Panc1 (cell line): ENCODE measurements around the gene ZNF335. TPM values are rescaled to one million over a fixed set of nuclear protein-coding genes. Genes with fewer than 3 reads are reported as not detected.

Source experiments
- ATAC-seq: fragments of 200-7000 bp; cut with Tn5 transposase; 2 replicates; pipeline ENCODE4 v1.9.1; 2020; ENCODE audit warnings: mild to moderate bottlenecking, moderate library complexity
- BruUV-seq: library from RNA; stranded (reverse); fragments of 400-500 nt; replicated peaks from 2 replicates; lab custom pipeline; 2021; lab: Mats Ljungman, UMichigan
- CTCF ChIA-PET: fragments of 300-600 bp; sonication (Branson Sonifier 250); formaldehyde crosslinking; loops from one replicate; lab custom pipeline; 2022; ENCODE audit warnings: antibody characterized with exemption; lab: Charles Lee
- POLR2A ChIA-PET: fragments of 300-600 bp; sonication (Branson Sonifier 250); formaldehyde crosslinking; loops from one replicate; lab custom pipeline; 2022; ENCODE audit warnings: antibody characterized with exemption; lab: Charles Lee
- DNase-seq: peaks from one replicate; pipeline ENCODE4 v3.0.0-alpha.2; 2010; ENCODE audit warnings: low read depth, low spot score
- H3K27ac ChIP-seq: 2 replicates; pipeline ENCODE4 v1.5.1; 2011; ENCODE audit warnings: mild to moderate bottlenecking, low read length, inconsistent platforms
- H3K27me3 ChIP-seq: fragments of 200-500 bp; sonication (Bioruptor generic); 2 replicates; pipeline ENCODE4 v1.6.0; 2014; ENCODE audit warnings: low read length, inconsistent platforms; ENCODE audit not compliant: control insufficient read depth, insufficient read depth
- H3K36me3 ChIP-seq: fragments of 200-500 bp; sonication (Bioruptor generic); 2 replicates; pipeline ENCODE4 v1.5.1; 2014; ENCODE audit warnings: inconsistent platforms, mild to moderate bottlenecking, low read length, moderate library complexity; ENCODE audit not compliant: control insufficient read depth, insufficient read depth
- H3K4me1 ChIP-seq: 2 replicates; pipeline ENCODE4 v1.5.1; 2011; ENCODE audit warnings: inconsistent platforms, mild to moderate bottlenecking, low read length, moderate library complexity; ENCODE audit not compliant: control insufficient read depth, insufficient read depth
- H3K4me3 ChIP-seq, 2 experiments: 2 replicates each; pipeline ENCODE4 v1.5.1; 2011 to 2012; ENCODE audit warnings: low read depth in 2 of 2, low read length in 2 of 2, mild to moderate bottlenecking in 2 of 2, inconsistent platforms in 1 of 2, moderate library complexity in 1 of 2
- H3K9me3 ChIP-seq: fragments of 200-500 bp; sonication (Bioruptor generic); 2 replicates; pipeline ENCODE4 v1.5.1; 2014; ENCODE audit warnings: low read depth, mild to moderate bottlenecking, inconsistent platforms, low read length, moderate library complexity; ENCODE audit not compliant: control insufficient read depth, insufficient read depth
- CTCF ChIP-seq: fragments of 450-650 bp; IDR thresholded peaks from 2 replicates; pipeline ENCODE4 v1.5.1; 2017; ENCODE audit warnings: mild to moderate bottlenecking
- POLR2AphosphoS5 ChIP-seq: IDR thresholded peaks from 2 replicates; pipeline ENCODE4 v1.6.1; 2012; ENCODE audit warnings: mild to moderate bottlenecking, low read depth, low read length, moderate library complexity
- REST ChIP-seq, 2 experiments: IDR thresholded peaks; 2 replicates each; pipeline ENCODE4 v1.6.1; 2011 to 2012; ENCODE audit warnings: low read depth in 2 of 2, control low read depth in 1 of 2, low read length in 1 of 2, mild to moderate bottlenecking in 1 of 2, moderate library complexity in 1 of 2; ENCODE audit not compliant: insufficient read depth in 1 of 2
- SIN3A ChIP-seq: IDR thresholded peaks from 2 replicates; pipeline ENCODE4 v1.6.1; 2012; ENCODE audit warnings: low read depth, mild to moderate bottlenecking, low read length, moderate library complexity, borderline replicate concordance; ENCODE audit not compliant: insufficient read depth
- TCF7L2 ChIP-seq: IDR thresholded peaks from 2 replicates; pipeline ENCODE4 v1.6.1; 2011; ENCODE audit warnings: mild to moderate bottlenecking, low read depth, low read length, inconsistent platforms
- in situ Hi-C: cut with HindIII; loops from 2 replicates; pipeline ENCODE4 v1.10.0; 2016; ENCODE audit warnings: low sequenced_read_pairs, low pct_unique_long_range_greater_than_20kb
- intact Hi-C: fragments of 100-400 bp; cut with micrococcal nuclease; formaldehyde crosslinking; loops from one replicate; pipeline ENCODE4 v1.10.0; 2022; ENCODE audit not compliant: unreplicated experiment
- total RNA-seq: library from RNA; stranded (reverse); gene quantifications from one replicate; pipeline ENCODE4 v1.2.1, GENCODE V29; 2021; ENCODE audit not compliant: unreplicated experiment

ZNF335 gene
- total RNA-seq, 1 experiment from 2014 or later: 31.1 TPM

- DNase-seq (no peak), ATAC-seq (no peak)
- no peak overlapping the region for H3K4me3 ChIP-seq
- TF ChIP-seq CTCF (no peak), TCF7L2 (no peak), REST (IDR thresholded peaks at IDR 0.05; ENCODE audit: insufficient read depth in 1 of 2, low read depth in 2 of 2, low read length in 1 of 2) (no peak), POLR2AphosphoS5 (no peak), SIN3A (no peak)
- no peak overlapping the region for H3K27ac ChIP-seq
- H3K9me3 ChIP-seq: no peaks in the 10 kb centered on the region
- peaks cover 2% of the 10 kb centered on the region; the same call in 1 of the 2 replicates for H3K4me1 ChIP-seq
- in situ Hi-C loops: no loop called here
- no peaks in the 10 kb centered on the region; the same call in 1 of the 2 replicates for H3K27me3 ChIP-seq
- no TSS peak for BruUV-seq
- H3K36me3 ChIP-seq: no peaks in the 10 kb centered on the region
- intact Hi-C loops: no loop called here
- CTCF ChIA-PET: no interaction called here
- POLR2A ChIA-PET: no interaction called here
Observed at GRCh38 chr20:45983279-45983743, 11.3 kb upstream of the ZNF335 start.

- TF ChIP-seq REST (IDR thresholded peaks at IDR 0.05; ENCODE audit: insufficient read depth in 1 of 2, low read depth in 2 of 2, low read length in 1 of 2) (no peak), CTCF (no peak), POLR2AphosphoS5 (no peak), TCF7L2 (no peak), SIN3A (no peak)
- CTCF ChIA-PET: interaction anchor here (1.6 kb wide), 1 partner anchor 11 kb away, joined by 3 read pairs; no protein-coding TSS in a partner anchor
- no TSS peak for BruUV-seq
- ATAC-seq: no peak
- no peaks in the 10 kb centered on the region for H3K36me3 ChIP-seq
- POLR2A ChIA-PET: no interaction called here
- H3K4me1 ChIP-seq: peaks cover 2% of the 10 kb centered on the region; the same call in 1 of the 2 replicates
- no peaks in the 10 kb centered on the region for H3K9me3 ChIP-seq
- H3K4me3 ChIP-seq: no peak overlapping the region
- in situ Hi-C loops (no loop called here), intact Hi-C loops (no loop called here)
- H3K27me3 ChIP-seq: no peaks in the 10 kb centered on the region; the same call in 1 of the 2 replicates
- no peak overlapping the region for H3K27ac ChIP-seq
- no peak for DNase-seq
Observed at GRCh38 chr20:45981261-45981660, 9.3 kb upstream of the ZNF335 start.
